NCI-H460 (cell line): Measurements from ENCODE around the gene PLPP1. TPM values are rescaled to one million over a fixed set of nuclear protein-coding genes. Genes with fewer than 3 reads are reported as not detected.
"Not testable (repeated sequence)": the region's sequence is repeated elsewhere in the genome, so short reads cannot be mapped to it uniquely, and the experiment has no call there.

ENCODE experiments used
- DNase-seq: peaks from one replicate; pipeline ENCODE4 v3.0.0-alpha.2; 2016; ENCODE audit warnings: low read depth; ENCODE audit errors: extremely low read depth
- total RNA-seq: library from RNA; depleted of rRNA; stranded (reverse); fragments of >200 nt; shearing (Covaris generic); gene quantifications from 2 replicates; pipeline ENCODE4 v1.2.3, GENCODE V29; 2014

The PLPP1 gene
- total RNA-seq, 1 experiment from 2014 or later: 27.5 TPM

DNA sequence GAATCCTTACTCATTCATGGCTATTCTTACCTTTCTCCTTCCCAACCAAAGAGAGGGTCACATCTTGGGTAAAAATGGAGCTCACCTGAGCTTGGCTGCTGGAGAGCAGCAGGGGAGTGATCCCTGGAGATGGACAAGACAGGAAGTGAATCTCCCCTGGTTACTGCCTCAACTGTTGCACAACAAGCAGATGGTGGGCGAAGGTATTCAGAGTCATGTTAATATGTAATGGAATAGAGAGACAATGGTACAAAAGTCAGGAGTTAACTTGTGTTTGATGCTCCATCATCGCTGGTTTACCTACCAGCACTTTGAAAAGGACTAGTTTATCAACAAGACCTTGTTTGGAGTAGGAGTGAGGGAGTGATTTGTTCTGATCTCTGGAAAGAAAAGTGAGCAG, 13.0 kb upstream of the PLPP1 start:
- DNase-seq: no peak

- no peak for DNase-seq
Measured at GRCh38 chr5:55546947-55547346, 12.2 kb upstream of the PLPP1 start.

GRCh38 chr5:55544341-55544740, 9.6 kb upstream of the PLPP1 start:
- DNase-seq: no peak

GRCh38 chr5:55541056-55541635, 6.4 kb upstream of the PLPP1 start:
- no peak for DNase-seq

DNA sequence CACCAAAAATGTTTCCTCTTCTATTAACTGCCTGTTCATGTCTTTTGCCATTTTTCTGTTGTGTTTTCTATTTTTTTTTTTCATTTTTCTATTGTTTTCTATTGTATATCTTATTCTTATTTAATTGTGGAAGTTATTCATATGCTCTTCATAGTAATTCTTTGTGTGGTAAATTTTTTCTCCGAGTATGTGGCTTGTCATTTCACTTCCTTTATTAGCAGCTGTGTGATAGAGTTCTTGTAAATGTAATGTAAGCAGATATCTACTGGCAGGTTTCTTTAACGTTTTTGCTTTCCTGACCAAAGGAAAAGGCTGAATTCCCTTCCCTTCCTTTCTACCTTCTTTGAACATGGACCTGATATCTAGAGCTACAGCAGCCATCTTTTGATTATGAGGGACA, 5.8 kb upstream of the PLPP1 start:
- DNase-seq: no peak

- DNase-seq: no peak
Measured at GRCh38 chr5:55540024-55540423, 5.3 kb upstream of the PLPP1 start.

- no peak for DNase-seq
Measured at GRCh38 chr5:55538661-55539060, 3.9 kb upstream of the PLPP1 start.

DNA sequence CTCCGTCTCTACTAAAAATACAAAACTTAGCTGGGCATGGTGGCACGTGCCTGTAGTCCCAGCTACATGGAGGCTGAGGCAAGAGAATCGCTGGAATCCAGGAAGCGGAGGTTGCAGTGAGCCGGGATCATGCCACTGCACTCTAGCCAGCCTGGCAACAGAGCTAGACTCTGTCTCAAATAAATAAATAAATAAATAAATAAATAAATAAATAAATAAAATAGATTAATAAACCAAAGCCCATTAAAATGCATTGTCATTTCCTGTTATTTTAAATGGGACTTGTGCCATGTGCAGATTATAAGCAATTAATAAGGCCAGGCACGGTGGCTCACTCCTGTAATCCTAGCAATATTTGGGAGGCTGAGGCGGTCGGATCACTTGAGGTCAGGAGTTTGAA, 2.6 kb upstream of the PLPP1 start:
- DNase-seq: not testable (repeated sequence)

GRCh38 chr5:55535199-55535905, 588 bp upstream of the PLPP1 start:
- no peak for DNase-seq

GRCh38 chr5:55533521-55534435, 986 bp downstream of the PLPP1 start:
- DNase-seq: no peak

- DNase-seq: no peak
Measured at GRCh38 chr5:55530669-55531068, 4.1 kb downstream of the PLPP1 start.

DNA sequence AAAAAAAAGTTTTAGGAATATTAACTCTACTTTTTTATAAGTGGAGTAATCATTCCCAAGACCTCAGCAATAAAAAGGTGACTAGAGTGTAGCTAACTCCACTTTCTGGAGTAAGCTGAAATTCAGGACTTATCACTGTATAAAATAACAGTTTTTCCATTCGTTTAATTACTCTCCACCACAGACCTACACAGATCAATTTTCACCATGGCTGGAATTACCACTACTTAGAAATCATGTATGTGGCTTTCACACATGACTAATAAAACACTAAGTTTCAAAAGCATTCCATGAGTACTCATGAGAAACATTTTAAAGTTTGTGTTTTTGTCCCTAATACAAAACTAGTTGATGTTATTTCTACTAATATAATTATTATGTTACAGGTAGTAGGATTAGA, 9.9 kb downstream of the PLPP1 start:
- DNase-seq: no peak

DNA sequence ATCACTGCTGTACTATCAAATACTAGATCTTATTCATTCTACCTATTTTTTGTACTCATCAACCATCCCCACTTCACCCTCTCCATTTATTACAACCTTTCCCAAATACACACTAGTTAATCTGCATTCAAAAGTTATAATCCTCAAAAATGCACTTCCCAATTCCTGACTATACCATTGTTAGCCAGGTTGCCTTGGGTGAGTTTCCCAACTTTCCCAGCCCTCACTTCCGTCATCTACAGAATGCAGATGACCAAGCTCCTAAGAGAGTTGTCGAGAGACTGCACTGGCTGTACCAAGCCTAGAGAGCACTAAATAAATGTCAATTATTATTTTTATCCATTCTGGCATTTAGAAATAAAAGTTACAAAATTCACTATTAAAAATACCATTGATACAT, 11.5 kb downstream of the PLPP1 start:
- DNase-seq: no peak

GRCh38 chr5:55521881-55522280, 12.9 kb downstream of the PLPP1 start:
- DNase-seq: no peak

GRCh38 chr5:55520117-55520839, 14.5 kb downstream of the PLPP1 start:
- DNase-seq: no peak

- DNase-seq: no peak
Measured at GRCh38 chr5:55518831-55519390, 15.9 kb downstream of the PLPP1 start.

GRCh38 chr5:55517804-55518203, 17.0 kb downstream of the PLPP1 start:
- no peak for DNase-seq

- no peak for DNase-seq
Measured at GRCh38 chr5:55511010-55511409, 23.8 kb downstream of the PLPP1 start.

DNA sequence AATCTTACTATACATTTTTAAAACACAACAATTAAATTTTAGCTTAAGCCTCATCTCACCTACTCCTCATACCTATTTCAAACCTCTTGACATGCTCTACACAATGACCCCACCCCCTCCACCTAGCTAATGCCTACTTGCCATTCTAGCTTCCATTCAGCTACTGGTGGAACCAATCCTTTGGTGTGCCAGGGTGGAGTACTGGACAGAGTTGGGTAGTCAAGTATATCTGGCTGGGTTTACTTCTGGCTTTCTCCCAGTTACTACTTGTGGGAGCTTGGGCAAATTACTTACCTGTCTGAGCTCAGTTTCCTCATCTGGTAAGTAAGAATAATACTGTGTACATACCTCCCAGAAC, 24.3 kb downstream of the PLPP1 start:
- DNase-seq: no peak

DNA sequence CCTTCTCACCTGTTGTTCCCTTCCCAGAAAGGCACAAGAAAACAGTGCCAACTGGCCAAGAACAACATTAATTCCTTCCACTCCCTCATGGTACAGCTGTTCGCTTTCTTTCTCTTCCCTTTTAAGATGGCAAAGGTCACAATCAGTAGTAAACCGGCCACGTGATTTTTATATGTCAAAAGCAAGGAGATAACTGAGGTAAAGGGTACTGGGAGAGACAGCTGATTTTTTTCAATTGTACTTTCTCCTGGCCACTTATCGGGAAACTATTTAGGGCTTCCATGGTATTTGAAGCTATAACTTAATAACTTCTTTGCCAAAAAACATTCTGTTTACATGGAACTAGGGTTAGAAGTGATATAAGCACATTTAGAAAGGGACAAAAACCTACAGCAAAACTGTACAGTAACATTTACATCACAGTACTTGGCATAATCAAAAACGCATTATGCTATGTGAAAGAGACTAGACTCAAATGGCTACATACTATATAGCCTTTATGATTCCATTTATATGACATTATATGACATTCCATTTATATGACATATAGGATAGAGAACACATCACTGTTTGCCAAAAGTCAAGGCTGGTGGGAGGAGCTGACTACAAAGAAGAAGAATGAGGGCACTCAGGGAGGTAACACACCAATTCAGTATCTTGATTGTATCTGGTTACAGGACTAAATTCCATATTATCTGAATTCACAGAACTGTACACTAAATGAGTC, 24.8 kb downstream of the PLPP1 start:
- DNase-seq: no peak
